Brain microvascular endothelial cell (primary cell): ENCODE data around the gene ALMS1.
"Not testable (repeated sequence)": the region's sequence is repeated elsewhere in the genome, so short reads cannot be mapped to it uniquely, and the experiment has no call there.

ENCODE experiments used
- DNase-seq: peaks from one replicate; pipeline ENCODE4 v3.0.0-alpha.2; 2020
- H3K27ac ChIP-seq: fragments of 250-450 bp; sonication (Bioruptor Pico); 2 replicates; pipeline ENCODE4 v1.5.1; 2020; ENCODE audit warnings: mild to moderate bottlenecking, moderate library complexity
- H3K27me3 ChIP-seq: fragments of 250-450 bp; sonication (Bioruptor Pico); replicated peaks from 2 replicates; pipeline ENCODE4 v1.5.1; 2020; ENCODE audit warnings: mild to moderate bottlenecking
- H3K36me3 ChIP-seq: fragments of 250-450 bp; sonication (Bioruptor Pico); replicated peaks from 2 replicates; pipeline ENCODE4 v1.5.1; 2020; ENCODE audit warnings: mild to moderate bottlenecking
- H3K4me3 ChIP-seq: 2 replicates; pipeline ENCODE4 v1.5.1; 2011; ENCODE audit warnings: low read depth, mild to moderate bottlenecking, control low read depth, low read length, moderate library complexity
- in situ Hi-C: cut with HindIII; loops from 2 replicates; pipeline ENCODE4 v1.10.0; 2017; ENCODE audit warnings: low sequenced_read_pairs, low pct_ligation_motif_present
- TF ChIP-seq, protein P1 (sequence below): IDR thresholded peaks from 2 replicates; pipeline ENCODE4 v1.5.1; 2011; ENCODE audit warnings: low read depth, mild to moderate bottlenecking, moderate library complexity, low read length, control low read depth, inconsistent platforms; ENCODE audit errors: missing control alignments

The ALMS1 gene

DNA sequence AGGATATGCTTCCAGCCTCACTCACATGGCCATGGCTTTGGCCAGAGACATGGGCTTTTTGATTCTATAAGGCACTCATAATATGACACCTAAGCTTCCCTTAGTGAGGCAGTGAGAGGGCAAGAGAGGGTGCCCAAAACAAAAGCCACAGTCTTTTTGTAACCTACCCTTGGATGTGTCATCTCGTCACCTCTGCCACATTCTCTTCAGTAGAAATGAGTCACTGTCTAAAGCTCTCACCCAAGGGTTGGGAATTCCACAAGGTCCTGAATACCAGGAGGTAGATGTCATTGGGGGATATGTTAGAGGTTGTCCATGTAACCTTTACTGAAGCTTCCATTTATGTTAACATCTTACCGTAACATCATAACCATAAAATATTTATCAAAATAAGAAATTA is 108.4 kb downstream of the ALMS1 start:
- Histone ChIP-seq H3K36me3 (peaks cover 5% of the 10 kb centered on the region), H3K27me3 (no peaks in the 10 kb centered on the region), H3K4me3 (no peak overlapping the region), H3K27ac (no peak overlapping the region)
- DNase-seq = peak; percentile 62
- in situ Hi-C loops = no loop called here
- TF ChIP-seq, protein P1, sequence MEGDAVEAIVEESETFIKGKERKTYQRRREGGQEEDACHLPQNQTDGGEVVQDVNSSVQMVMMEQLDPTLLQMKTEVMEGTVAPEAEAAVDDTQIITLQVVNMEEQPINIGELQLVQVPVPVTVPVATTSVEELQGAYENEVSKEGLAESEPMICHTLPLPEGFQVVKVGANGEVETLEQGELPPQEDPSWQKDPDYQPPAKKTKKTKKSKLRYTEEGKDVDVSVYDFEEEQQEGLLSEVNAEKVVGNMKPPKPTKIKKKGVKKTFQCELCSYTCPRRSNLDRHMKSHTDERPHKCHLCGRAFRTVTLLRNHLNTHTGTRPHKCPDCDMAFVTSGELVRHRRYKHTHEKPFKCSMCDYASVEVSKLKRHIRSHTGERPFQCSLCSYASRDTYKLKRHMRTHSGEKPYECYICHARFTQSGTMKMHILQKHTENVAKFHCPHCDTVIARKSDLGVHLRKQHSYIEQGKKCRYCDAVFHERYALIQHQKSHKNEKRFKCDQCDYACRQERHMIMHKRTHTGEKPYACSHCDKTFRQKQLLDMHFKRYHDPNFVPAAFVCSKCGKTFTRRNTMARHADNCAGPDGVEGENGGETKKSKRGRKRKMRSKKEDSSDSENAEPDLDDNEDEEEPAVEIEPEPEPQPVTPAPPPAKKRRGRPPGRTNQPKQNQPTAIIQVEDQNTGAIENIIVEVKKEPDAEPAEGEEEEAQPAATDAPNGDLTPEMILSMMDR = no peak

DNA sequence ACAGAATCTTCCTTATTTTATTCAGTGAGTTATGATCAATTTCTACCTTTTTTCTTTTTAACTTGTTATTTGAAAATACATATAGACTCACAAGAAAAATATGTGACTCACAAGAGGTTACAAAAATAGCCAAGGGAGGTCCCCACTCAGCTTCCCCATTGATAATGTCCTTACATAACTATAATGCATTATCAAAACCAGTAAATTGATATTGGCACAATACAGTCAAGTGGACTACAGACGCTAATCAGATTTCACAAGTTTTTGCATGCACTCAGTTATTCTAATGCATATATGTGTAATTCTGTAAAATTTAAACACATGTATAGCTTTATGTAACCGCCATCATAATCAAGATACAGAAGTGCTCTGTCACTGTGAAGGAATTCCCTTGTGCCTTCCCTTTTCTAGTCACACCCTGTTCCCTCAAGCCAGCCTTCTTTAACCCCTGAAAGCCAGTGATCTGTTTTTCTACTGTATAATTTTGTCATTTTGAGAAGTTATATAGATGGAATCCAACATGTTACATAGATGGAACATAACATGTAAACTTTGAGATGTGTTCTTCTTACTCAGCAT is 118.4 kb downstream of the ALMS1 start:
- TF ChIP-seq, protein P1 = no peak
- in situ Hi-C loops = no loop called here
- H3K27ac ChIP-seq = no peak overlapping the region
- no peaks in the 10 kb centered on the region for H3K36me3 ChIP-seq
- H3K4me3 ChIP-seq = no peak overlapping the region
- peak; percentile 42 for DNase-seq
- no peaks in the 10 kb centered on the region for H3K27me3 ChIP-seq

DNA sequence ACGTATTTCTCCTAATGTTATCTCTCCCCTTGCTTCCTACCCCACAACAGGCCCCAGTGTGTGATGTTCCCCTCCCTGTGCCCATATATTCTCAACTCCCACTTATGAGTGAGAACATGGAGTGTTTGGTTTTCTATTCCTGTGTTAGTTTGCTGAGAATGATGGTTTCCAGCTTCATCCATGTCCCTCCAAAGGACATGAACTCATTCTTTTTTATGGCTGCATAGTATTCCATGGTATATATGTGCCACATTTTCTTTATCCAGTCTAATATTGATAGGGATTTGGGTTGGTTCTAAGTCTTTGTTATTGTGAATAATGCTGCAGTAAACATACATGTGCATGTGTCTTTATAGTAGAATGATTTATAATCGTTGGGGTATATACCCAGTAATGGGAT is 119.2 kb downstream of the ALMS1 start:
- DNase-seq, in situ Hi-C loops, H3K27me3 ChIP-seq, H3K36me3 ChIP-seq, H3K27ac ChIP-seq, H3K4me3 ChIP-seq: not testable (repeated sequence)

DNA sequence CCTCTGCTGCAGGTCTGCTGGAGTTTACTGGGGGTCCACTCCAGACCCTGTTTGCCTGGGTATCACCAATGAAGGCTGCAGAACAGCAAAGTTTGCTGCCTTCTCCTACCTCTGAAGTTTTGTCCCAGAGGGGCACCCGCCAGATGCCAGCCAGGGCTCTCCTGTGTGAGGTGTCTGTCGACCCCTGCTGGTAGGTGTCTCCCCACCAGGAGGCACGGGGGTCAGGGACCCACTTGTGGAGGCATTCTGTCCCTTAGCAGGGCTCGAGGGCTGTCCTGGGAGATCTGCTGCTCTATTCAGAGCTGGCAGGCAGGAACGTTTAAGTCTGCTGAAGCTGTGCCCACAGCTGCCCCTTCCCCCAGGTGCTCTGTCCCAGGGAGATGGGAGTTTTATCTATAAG is 124.8 kb downstream of the ALMS1 start:
- H3K27me3 ChIP-seq, H3K4me3 ChIP-seq, H3K36me3 ChIP-seq, in situ Hi-C loops, DNase-seq, H3K27ac ChIP-seq: not testable (repeated sequence)

DNA sequence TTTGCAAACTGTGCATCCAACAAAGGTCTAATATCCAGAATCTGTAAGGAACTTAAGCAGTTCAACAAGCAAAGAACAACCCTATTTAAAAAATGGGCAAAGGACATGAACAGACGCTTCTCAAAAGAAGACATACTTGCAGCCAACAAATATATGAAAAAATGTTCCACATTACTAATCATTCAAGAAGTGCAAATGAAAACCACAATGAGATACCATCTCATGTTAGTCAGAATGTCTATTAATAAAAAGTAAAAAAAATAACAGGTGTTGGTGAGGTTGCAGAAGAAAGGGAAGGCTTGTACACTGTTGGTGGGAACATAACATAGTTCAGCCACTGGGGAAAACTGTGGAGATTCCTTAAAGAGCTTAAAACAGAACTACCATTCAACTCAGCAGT is 130.4 kb downstream of the ALMS1 start:
- H3K36me3 ChIP-seq = peaks cover 2% of the 10 kb centered on the region

DNA sequence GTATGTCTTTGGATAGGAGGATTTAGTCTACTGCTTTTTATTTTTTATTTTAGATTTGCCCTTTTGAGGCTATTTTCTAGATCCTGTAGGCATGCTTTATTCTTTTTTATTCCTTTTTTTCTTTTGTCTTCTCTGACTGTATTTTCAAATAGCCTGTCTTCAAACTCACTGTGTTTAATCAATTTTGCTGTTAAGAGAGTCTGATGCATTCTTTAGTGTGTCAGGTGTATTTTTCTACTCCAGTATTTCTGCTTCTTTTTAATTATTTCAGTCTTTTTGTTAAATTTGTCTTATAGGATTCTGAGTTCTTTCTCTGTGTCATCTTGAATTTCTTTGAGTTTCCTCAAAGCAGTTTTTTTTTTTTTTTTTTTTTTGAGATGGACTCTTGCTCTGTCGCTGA is 143.1 kb downstream of the ALMS1 start:
- Histone ChIP-seq H3K27ac (no peak overlapping the region), H3K27me3 (no peaks in the 10 kb centered on the region), H3K4me3 (no peak overlapping the region), H3K36me3 (no peaks in the 10 kb centered on the region)
- TF ChIP-seq, protein P1 = no peak
- in situ Hi-C loops = no loop called here
- no peak for DNase-seq

More for the DNA sequence above, 130.4 kb downstream of the ALMS1 start:
- no peaks in the 10 kb centered on the region for H3K27me3 ChIP-seq
- no peak for DNase-seq
- TF ChIP-seq, protein P1 = no peak
- in situ Hi-C loops = no loop called here
- H3K27ac ChIP-seq = no peak overlapping the region
- no peak overlapping the region for H3K4me3 ChIP-seq

DNA sequence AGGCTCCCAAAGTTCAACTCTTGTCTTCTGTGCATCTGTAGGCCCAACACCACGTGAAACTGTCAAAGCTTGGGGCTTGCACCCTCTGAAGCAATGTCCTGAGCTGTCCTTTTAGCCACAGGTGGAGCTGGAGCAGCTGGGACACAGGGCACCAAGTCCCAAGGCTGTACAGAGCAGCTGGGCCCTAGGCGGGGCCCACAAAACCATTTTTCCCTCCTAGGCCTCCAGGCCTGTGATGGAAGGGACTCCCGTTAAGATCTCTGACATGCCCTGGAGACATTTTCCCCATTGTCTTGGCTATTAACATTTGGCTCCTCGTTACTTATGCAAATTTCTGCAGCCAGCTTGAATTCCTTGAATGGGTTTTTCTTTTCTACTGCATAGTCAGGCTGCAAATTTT is 145.1 kb downstream of the ALMS1 start:
- H3K27ac ChIP-seq, in situ Hi-C loops, H3K27me3 ChIP-seq, H3K4me3 ChIP-seq, H3K36me3 ChIP-seq, DNase-seq: not testable (repeated sequence)
